GM12801 (cell line): Measurements from ENCODE around the gene PTPRD.

Experiments
- CTCF ChIP-seq: IDR thresholded peaks from one replicate; pipeline ENCODE4 v1.5.1; 2011; ENCODE audit warnings: control low read depth; ENCODE audit not compliant: insufficient read length; ENCODE audit errors: extremely low read depth

PTPRD gene

GRCh38 chr9:8651070-8651845 is 1961.5 kb downstream of the PTPRD start:
- no peak for TF ChIP-seq CTCF

GRCh38 chr9:8649807-8650206 is 1963.0 kb downstream of the PTPRD start:
- no peak for TF ChIP-seq CTCF

GRCh38 chr9:8649160-8649559 is 1963.6 kb downstream of the PTPRD start:
- TF ChIP-seq CTCF = no peak

GRCh38 chr9:8648271-8648845 is 1964.4 kb downstream of the PTPRD start:
- no peak for TF ChIP-seq CTCF

- no peak for TF ChIP-seq CTCF
These were observed 1965.0 kb downstream of the PTPRD start for GRCh38 chr9:8647824-8648223.

- no peak for TF ChIP-seq CTCF
These were observed 1968.2 kb downstream of the PTPRD start for GRCh38 chr9:8644571-8644970.

- no peak for TF ChIP-seq CTCF
These were observed 1968.9 kb downstream of the PTPRD start for GRCh38 chr9:8643896-8644295.
